BE2C (cell line): ENCODE results near the gene RBM33.

Source experiments
- DNase-seq: peaks from one replicate; pipeline ENCODE4 v3.0.0-alpha.2; 2020
- H3K27me3 ChIP-seq: fragments of 250-450 bp; sonication (Bioruptor Pico); 2 replicates; pipeline ENCODE4 v1.5.1; 2020; ENCODE audit warnings: mild to moderate bottlenecking
- H3K36me3 ChIP-seq: fragments of 250-450 bp; sonication (Bioruptor Pico); 2 replicates; pipeline ENCODE4 v1.5.1; 2020; ENCODE audit warnings: mild to moderate bottlenecking
- H3K4me1 ChIP-seq: fragments of 250-450 bp; sonication (Bioruptor Pico); 2 replicates; pipeline ENCODE4 v1.5.1; 2020
- H3K4me3 ChIP-seq: 2 replicates; pipeline ENCODE4 v1.5.1; 2011; ENCODE audit warnings: low read depth, low read length
- H3K9me3 ChIP-seq: fragments of 250-450 bp; sonication (Bioruptor Pico); 2 replicates; pipeline ENCODE4 v1.5.1; 2020
- TF ChIP-seq, protein P1 (sequence below): IDR thresholded peaks from 2 replicates; pipeline ENCODE4 v1.5.1; 2012; ENCODE audit warnings: mild to moderate bottlenecking, low read depth, low read length

RBM33 gene

DNA sequence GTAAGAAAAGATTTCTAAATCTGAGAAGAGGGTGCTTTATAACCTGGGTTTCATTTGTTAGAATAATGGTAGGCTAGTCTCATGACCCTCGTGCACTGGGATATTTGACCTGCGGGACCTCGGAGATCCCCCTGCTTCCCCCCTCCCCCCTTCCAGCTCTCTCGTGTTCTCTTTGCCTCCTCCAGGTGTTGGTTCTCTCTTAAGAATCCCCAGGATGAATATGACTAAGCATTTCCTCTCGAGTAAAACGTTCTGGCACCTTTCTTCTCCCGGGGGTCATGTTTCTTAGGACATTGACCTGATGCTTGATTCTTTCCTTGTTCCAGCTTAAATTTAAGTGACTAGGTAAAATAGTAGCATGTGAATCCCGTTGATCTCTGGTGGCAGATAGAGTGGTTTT lies 96.6 kb downstream of the RBM33 start:
- Histone ChIP-seq H3K9me3 (no peaks in the 10 kb centered on the region), H3K4me3 (no peak overlapping the region), H3K27me3 (no peaks in the 10 kb centered on the region), H3K4me1 (no peaks in the 10 kb centered on the region), H3K36me3 (peaks cover 74% of the 10 kb centered on the region)
- DNase-seq: no peak
- TF ChIP-seq, protein P1, sequence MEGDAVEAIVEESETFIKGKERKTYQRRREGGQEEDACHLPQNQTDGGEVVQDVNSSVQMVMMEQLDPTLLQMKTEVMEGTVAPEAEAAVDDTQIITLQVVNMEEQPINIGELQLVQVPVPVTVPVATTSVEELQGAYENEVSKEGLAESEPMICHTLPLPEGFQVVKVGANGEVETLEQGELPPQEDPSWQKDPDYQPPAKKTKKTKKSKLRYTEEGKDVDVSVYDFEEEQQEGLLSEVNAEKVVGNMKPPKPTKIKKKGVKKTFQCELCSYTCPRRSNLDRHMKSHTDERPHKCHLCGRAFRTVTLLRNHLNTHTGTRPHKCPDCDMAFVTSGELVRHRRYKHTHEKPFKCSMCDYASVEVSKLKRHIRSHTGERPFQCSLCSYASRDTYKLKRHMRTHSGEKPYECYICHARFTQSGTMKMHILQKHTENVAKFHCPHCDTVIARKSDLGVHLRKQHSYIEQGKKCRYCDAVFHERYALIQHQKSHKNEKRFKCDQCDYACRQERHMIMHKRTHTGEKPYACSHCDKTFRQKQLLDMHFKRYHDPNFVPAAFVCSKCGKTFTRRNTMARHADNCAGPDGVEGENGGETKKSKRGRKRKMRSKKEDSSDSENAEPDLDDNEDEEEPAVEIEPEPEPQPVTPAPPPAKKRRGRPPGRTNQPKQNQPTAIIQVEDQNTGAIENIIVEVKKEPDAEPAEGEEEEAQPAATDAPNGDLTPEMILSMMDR: no peak

DNA sequence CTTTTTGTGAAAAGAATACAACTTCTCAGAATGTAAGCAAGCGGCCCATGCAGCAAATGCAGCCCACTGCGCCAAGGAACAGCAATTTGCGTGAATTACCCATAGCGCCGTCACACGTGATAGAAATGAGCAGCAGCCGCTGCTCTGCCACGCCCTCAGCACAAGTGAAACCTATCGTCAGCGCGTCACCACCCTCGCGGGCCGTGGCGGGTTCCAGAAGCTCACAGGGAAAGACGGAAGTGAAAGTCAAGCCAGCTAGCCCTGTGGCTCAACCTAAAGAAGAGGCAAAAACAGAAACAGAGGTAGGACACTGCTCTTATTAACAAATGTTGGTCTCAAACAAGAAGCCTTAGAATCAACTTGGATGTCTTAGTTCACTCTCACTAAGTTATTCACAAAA lies 97.3 kb downstream of the RBM33 start:
- H3K4me3 ChIP-seq: no peak overlapping the region
- DNase-seq: no peak
- H3K9me3 ChIP-seq: no peaks in the 10 kb centered on the region
- no peaks in the 10 kb centered on the region for H3K27me3 ChIP-seq
- H3K4me1 ChIP-seq: no peaks in the 10 kb centered on the region
- H3K36me3 ChIP-seq: peaks cover 81% of the 10 kb centered on the region
- TF ChIP-seq, protein P1: no peak

GRCh38 chr7:155743177-155743576 lies 98.7 kb downstream of the RBM33 start:
- TF ChIP-seq, protein P1: no peak
- Histone ChIP-seq H3K4me3 (no peak overlapping the region), H3K27me3 (no peaks in the 10 kb centered on the region), H3K4me1 (no peaks in the 10 kb centered on the region; the same call in 1 of the 2 replicates), H3K36me3 (peaks cover 76% of the 10 kb centered on the region), H3K9me3 (no peaks in the 10 kb centered on the region)
- DNase-seq: no peak

DNA sequence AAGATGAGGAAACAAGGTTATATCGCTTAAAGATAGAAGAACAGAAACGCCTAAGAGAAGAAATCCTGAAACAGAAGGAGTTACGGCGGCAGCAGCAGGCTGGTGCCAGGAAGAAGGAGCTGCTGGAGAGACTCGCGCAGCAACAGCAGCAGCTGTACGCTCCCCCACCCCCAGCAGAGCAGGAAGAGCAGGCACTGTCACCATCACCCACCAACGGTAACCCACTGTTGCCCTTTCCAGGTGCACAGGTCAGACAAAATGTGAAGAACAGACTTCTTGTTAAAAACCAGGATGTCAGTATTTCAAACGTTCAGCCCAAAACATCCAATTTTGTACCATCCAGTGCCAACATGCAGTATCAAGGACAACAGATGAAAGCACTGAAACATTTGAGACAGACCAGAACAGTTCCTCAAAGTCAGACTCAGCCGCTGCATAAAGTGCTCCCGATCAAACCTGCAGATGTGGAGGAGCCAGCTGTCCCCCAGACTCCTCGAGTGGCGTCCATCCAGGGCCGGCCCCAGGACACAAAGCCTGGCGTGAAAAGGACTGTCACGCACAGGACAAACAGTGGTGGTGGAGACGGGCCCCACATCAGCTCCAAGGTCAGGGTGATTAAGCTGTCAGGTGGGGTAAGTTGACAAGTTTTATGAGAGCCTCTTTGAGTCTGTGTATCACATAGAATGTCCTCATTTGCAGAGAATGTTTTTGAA lies 100.7 kb downstream of the RBM33 start:
- Histone ChIP-seq H3K36me3 (peaks cover 62% of the 10 kb centered on the region), H3K27me3 (no peaks in the 10 kb centered on the region), H3K4me1 (no peaks in the 10 kb centered on the region; the same call in 1 of the 2 replicates), H3K9me3 (no peaks in the 10 kb centered on the region), H3K4me3 (no peak overlapping the region)
- TF ChIP-seq, protein P1: no peak
- no peak for DNase-seq

GRCh38 chr7:155745737-155746136 lies 101.3 kb downstream of the RBM33 start:
- TF ChIP-seq, protein P1: no peak
- H3K36me3 ChIP-seq: peaks cover 58% of the 10 kb centered on the region

GRCh38 chr7:155746188-155746587 lies 101.7 kb downstream of the RBM33 start:
- no peaks in the 10 kb centered on the region; the same call in 1 of the 2 replicates for H3K4me1 ChIP-seq
- no peak for DNase-seq
- no peak overlapping the region for H3K4me3 ChIP-seq
- H3K27me3 ChIP-seq: no peaks in the 10 kb centered on the region
- no peaks in the 10 kb centered on the region for H3K9me3 ChIP-seq
- TF ChIP-seq, protein P1: no peak
- H3K36me3 ChIP-seq: peaks cover 54% of the 10 kb centered on the region

More at GRCh38 chr7:155745737-155746136, 101.3 kb downstream of the RBM33 start:
- no peak for DNase-seq
- no peaks in the 10 kb centered on the region; the same call in 1 of the 2 replicates for H3K4me1 ChIP-seq
- no peak overlapping the region for H3K4me3 ChIP-seq
- H3K27me3 ChIP-seq: no peaks in the 10 kb centered on the region
- H3K9me3 ChIP-seq: no peaks in the 10 kb centered on the region
